ENCODE measurements around the gene GDF11. TPM values are rescaled to one million over a fixed set of nuclear protein-coding genes. Genes with fewer than 3 reads are reported as not detected.

The GDF11 gene
- total RNA-seq, 1 experiment from 2014 or later = 5.3 TPM

DNA sequence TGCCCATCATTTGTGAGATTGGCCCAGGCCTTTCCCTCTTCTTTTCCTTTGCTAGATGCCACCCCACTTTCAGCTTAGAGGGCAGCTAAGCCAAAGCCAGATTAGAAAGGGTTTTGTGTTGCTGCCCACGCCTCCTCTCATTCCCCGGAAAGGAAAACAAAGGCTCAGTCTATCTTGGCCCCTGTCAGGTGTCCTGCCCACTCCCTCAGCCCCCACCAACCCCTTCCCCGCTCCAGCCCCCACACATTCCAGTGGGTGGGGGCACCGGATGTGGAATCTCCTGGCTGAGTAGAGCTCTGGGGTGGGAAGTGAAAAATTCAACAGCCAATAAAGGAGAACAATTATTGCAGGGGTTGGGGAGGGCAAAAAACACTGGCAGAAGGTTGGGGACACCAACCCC is 24.9 kb upstream of the GDF11 start:
- no peak for TF ChIP-seq RAD21 (IDR thresholded peaks at IDR 0.05; ENCODE audit: low read depth)
- no peak for TF ChIP-seq ELF1 (IDR thresholded peaks at IDR 0.05; ENCODE audit: borderline replicate concordance, low read depth)
- TF ChIP-seq, protein P1, sequence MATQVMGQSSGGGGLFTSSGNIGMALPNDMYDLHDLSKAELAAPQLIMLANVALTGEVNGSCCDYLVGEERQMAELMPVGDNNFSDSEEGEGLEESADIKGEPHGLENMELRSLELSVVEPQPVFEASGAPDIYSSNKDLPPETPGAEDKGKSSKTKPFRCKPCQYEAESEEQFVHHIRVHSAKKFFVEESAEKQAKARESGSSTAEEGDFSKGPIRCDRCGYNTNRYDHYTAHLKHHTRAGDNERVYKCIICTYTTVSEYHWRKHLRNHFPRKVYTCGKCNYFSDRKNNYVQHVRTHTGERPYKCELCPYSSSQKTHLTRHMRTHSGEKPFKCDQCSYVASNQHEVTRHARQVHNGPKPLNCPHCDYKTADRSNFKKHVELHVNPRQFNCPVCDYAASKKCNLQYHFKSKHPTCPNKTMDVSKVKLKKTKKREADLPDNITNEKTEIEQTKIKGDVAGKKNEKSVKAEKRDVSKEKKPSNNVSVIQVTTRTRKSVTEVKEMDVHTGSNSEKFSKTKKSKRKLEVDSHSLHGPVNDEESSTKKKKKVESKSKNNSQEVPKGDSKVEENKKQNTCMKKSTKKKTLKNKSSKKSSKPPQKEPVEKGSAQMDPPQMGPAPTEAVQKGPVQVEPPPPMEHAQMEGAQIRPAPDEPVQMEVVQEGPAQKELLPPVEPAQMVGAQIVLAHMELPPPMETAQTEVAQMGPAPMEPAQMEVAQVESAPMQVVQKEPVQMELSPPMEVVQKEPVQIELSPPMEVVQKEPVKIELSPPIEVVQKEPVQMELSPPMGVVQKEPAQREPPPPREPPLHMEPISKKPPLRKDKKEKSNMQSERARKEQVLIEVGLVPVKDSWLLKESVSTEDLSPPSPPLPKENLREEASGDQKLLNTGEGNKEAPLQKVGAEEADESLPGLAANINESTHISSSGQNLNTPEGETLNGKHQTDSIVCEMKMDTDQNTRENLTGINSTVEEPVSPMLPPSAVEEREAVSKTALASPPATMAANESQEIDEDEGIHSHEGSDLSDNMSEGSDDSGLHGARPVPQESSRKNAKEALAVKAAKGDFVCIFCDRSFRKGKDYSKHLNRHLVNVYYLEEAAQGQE (IDR thresholded peaks at IDR 0.05; ENCODE audit: low read depth) = no peak
- no peak for TF ChIP-seq YY1 (IDR thresholded peaks at IDR 0.05; ENCODE audit: extremely low read depth, insufficient replicate concordance, low read depth, low read length)
- TF ChIP-seq CBX3 (IDR thresholded peaks at IDR 0.05; ENCODE audit: low read depth) = no peak
- TF ChIP-seq FOSL1 (IDR thresholded peaks at IDR 0.05; ENCODE audit: low read depth) = no peak
- Histone ChIP-seq H3K4me3 (replicated peaks in 1 of 2; ENCODE audit: low read depth in 1 of 2, low read length in 2 of 2) (no peak overlapping the region), H3K4me2 (ENCODE audit: low read length) (peak overlapping the region; percentile 93)

More for the DNA sequence above, 24.9 kb upstream of the GDF11 start:
- 0 out of 4 replicates have a peak, but pooled peaks cover 0 to 2% of the 10 kb centered on the region in 2 experiments for H3K36me3 ChIP-seq (ENCODE audit: control insufficient read depth in 1 of 2, insufficient read depth in 2 of 2, low read length in 2 of 2)
- intact Hi-C loops (cut with micrococcal nuclease) = no loop called here
- CTCF ChIA-PET = interaction anchor here (0.9 to 3.4 kb wide), 2 partner anchors 20 to 334 kb away, joined by 3 to 35 read pairs; no protein-coding TSS in a partner anchor
- no peak overlapping the region for H3K9ac ChIP-seq (ENCODE audit: low read length)
- BruUV-seq (replicated peaks) = no TSS peak
- H3K9me3 ChIP-seq (ENCODE audit: control insufficient read depth in 1 of 2, insufficient read depth in 1 of 2, low read depth in 1 of 2, low read length in 2 of 2) = no peaks in the 10 kb centered on the region
- DNase-seq (ENCODE audit: low read depth, low spot score) (no peak), ATAC-seq (no peak)
- POLR2A ChIA-PET = no interaction called here
- H2AFZ ChIP-seq (ENCODE audit: low read depth, low read length, poor library complexity, severe bottlenecking) = no peak overlapping the region
- H3K4me1 ChIP-seq (ENCODE audit: control insufficient read depth in 1 of 2, insufficient read depth in 2 of 2, low read length in 2 of 2) = peaks cover 33 to 58% of the 10 kb centered on the region in 2 experiments
- no peaks in the 10 kb centered on the region for H3K9me2 ChIP-seq (ENCODE audit: insufficient read depth)
- H3K27ac ChIP-seq (ENCODE audit: low read depth, low read length) = no peak overlapping the region
- H3K79me2 ChIP-seq (ENCODE audit: insufficient read depth, low read length) = peaks cover 14% of the 10 kb centered on the region
- RAD21 ChIA-PET (ENCODE audit: low non-redundant PET in 1 of 2, low total read pairs in 2 of 2, uncharacterized antibody in 2 of 2, unreplicated experiment in 2 of 2) = no interaction called here
- no peaks in the 10 kb centered on the region for H4K20me1 ChIP-seq (ENCODE audit: insufficient read depth)
- no peaks in the 10 kb centered on the region for H3K27me3 ChIP-seq (ENCODE audit: insufficient read depth, low read length)
